CD14-positive monocyte (primary cell): ENCODE data around the gene PCDH1. TPM values are rescaled to one million over a fixed set of nuclear protein-coding genes. Genes with fewer than 3 reads are reported as not detected.
A peak's percentile ranks its signal among the peaks of the same experiment; 100 is the strongest.

Experiments used
- DNase-seq, 3 donors: peaks; one replicate each; pipeline ENCODE4 v3.0.0-alpha.2; 2011 to 2022
- H2AFZ ChIP-seq: 2 replicates; pipeline ENCODE4 v1.6.0; 2012; ENCODE audit warnings: mild to moderate bottlenecking, low read depth, low read length, inconsistent platforms; ENCODE audit not compliant: insufficient read depth, poor library complexity, severe bottlenecking
- H3K27ac ChIP-seq, 2 donors: 1 replicate in 1 of 2; 2 replicates in 1 of 2; pipeline ENCODE4 v1.5.1; 2012 to 2013; ENCODE audit warnings: low read length in 2 of 2, control low read depth in 1 of 2, inconsistent platforms in 1 of 2, low read depth in 1 of 2, mild to moderate bottlenecking in 1 of 2
- H3K27me3 ChIP-seq, 2 donors: one replicate each; pipeline versions ENCODE4 v1.6.0 to v1.6.1; 2011 to 2013; ENCODE audit warnings: low read length in 2 of 2; ENCODE audit not compliant: control insufficient read depth in 2 of 2, insufficient read depth in 2 of 2
- H3K36me3 ChIP-seq, 2 donors: replicated peaks in 1 of 2; 1 replicate in 1 of 2; 2 replicates in 1 of 2; pipeline versions ENCODE4 v1.5.1 to v1.6.1; 2012 to 2013; ENCODE audit warnings: low read length in 2 of 2, control low read depth in 1 of 2, inconsistent platforms in 1 of 2, mild to moderate bottlenecking in 1 of 2; ENCODE audit not compliant: insufficient read depth in 2 of 2, control insufficient read depth in 1 of 2
- H3K4me1 ChIP-seq, 2 donors: 1 replicate in 1 of 2; 2 replicates in 1 of 2; pipeline versions ENCODE4 v1.5.1 to v1.6.1; 2012 to 2013; ENCODE audit warnings: low read length in 2 of 2, control low read depth in 1 of 2, inconsistent platforms in 1 of 2, mild to moderate bottlenecking in 1 of 2, moderate library complexity in 1 of 2; ENCODE audit not compliant: insufficient read depth in 2 of 2, control insufficient read depth in 1 of 2
- H3K4me2 ChIP-seq: replicated peaks from 2 replicates; pipeline ENCODE3; 2012; ENCODE audit warnings: low read length, moderate library complexity, mild to moderate bottlenecking; ENCODE audit not compliant: poor library complexity, severe bottlenecking; ENCODE audit errors: extremely low read depth
- H3K4me3 ChIP-seq, 3 experiments: fragments of 200-600 bp in 1 of 3; sonication (generic) in 1 of 3; replicated peaks in 1 of 3; 1 replicate in 2 of 3; 2 replicates in 1 of 3; pipeline ENCODE4 v1.5.1; 2011 to 2013; ENCODE audit warnings: low read length in 3 of 3, mild to moderate bottlenecking in 3 of 3, control low read depth in 2 of 3, low read depth in 2 of 3, inconsistent platforms in 1 of 3, moderate library complexity in 1 of 3
- H3K79me2 ChIP-seq: 2 replicates; pipeline ENCODE4 v1.6.0; 2012; ENCODE audit warnings: mild to moderate bottlenecking, control low read depth, inconsistent platforms, low read length, moderate library complexity; ENCODE audit not compliant: insufficient read depth
- H3K9ac ChIP-seq: 2 replicates; pipeline ENCODE4 v1.6.0; 2017; ENCODE audit warnings: low read length, mild to moderate bottlenecking; ENCODE audit not compliant: insufficient read depth, poor library complexity, severe bottlenecking
- H3K9me3 ChIP-seq, 2 donors: replicated peaks in 1 of 2; 1 replicate in 1 of 2; 2 replicates in 1 of 2; pipeline versions ENCODE4 v1.5.1 to v1.6.1; 2012 to 2013; ENCODE audit warnings: low read length in 2 of 2, control low read depth in 1 of 2; ENCODE audit not compliant: control insufficient read depth in 1 of 2, insufficient read depth in 1 of 2
- H4K20me1 ChIP-seq: 2 replicates; pipeline ENCODE4 v1.6.0; 2012; ENCODE audit warnings: mild to moderate bottlenecking, low read length, control low read depth, moderate library complexity; ENCODE audit not compliant: insufficient read depth
- H3K27ac Mint-ChIP-seq, 7 donors: one replicate each; pipeline ENCODE4 v1.8.0; 2020; ENCODE audit warnings: mild to moderate bottlenecking in 7 of 7, mixed read lengths in 7 of 7, moderate library complexity in 6 of 7, inconsistent platforms in 2 of 7
- H3K27me3 Mint-ChIP-seq, 3 donors: one replicate each; pipeline ENCODE4 v1.8.0; 2021 to 2022; ENCODE audit warnings: low read depth in 3 of 3, mild to moderate bottlenecking in 3 of 3, mixed read lengths in 3 of 3, moderate library complexity in 3 of 3, inconsistent platforms in 1 of 3
- H3K36me3 Mint-ChIP-seq, 2 donors: one replicate each; pipeline ENCODE4 v1.8.0; 2020; ENCODE audit warnings: mixed read lengths in 2 of 2, inconsistent platforms in 1 of 2, mild to moderate bottlenecking in 1 of 2
- H3K4me1 Mint-ChIP-seq: one replicate; pipeline ENCODE4 v1.8.0; 2020; ENCODE audit warnings: mild to moderate bottlenecking, mixed read lengths
- H3K4me3 Mint-ChIP-seq, 2 donors: one replicate each; pipeline ENCODE4 v1.8.0; 2020; ENCODE audit warnings: mild to moderate bottlenecking in 2 of 2, mixed read lengths in 2 of 2, moderate library complexity in 1 of 2
- H3K9me3 Mint-ChIP-seq, 7 donors: one replicate each; pipeline ENCODE4 v1.8.0; 2020 to 2022; ENCODE audit warnings: mixed read lengths in 7 of 7, mild to moderate bottlenecking in 6 of 7, moderate library complexity in 6 of 7, inconsistent platforms in 2 of 7
- WGBS: methylation state at CpG from one replicate; pipeline ENCODE4 v1.1.5; 2013; ENCODE audit warnings: missing lambda C conversion rate; ENCODE audit not compliant: insufficient coverage; 5-methylcytosine and 5-hydroxymethylcytosine counted together
- intact Hi-C, 2 donors: fragments of 100-400 bp; cut with micrococcal nuclease; formaldehyde crosslinking; loops; one replicate each; pipeline versions ENCODE4 v1.15.0 to v1.15.1; 2023
- polyA minus RNA-seq: library from RNA; depleted of rRNA, polyadenylated mRNA; stranded (reverse); fragments of >200 nt; gene quantifications from 2 replicates; pipeline ENCODE4 v1.2.3, GENCODE V29; 2012
- polyA plus RNA-seq, 3 donors: library from polyadenylated mRNA; depleted of rRNA in 1 of 3; unstranded in 2 of 3; stranded (reverse) in 1 of 3; fragments of 300-500 nt in 2 of 3; fragments of >200 nt in 1 of 3; fragmentation: Illumina TruSeq in 2 of 3; gene quantifications; 1 replicate in 2 of 3; 2 replicates in 1 of 3; pipeline ENCODE4 v1.2.3, GENCODE V29; 2012 to 2021
- total RNA-seq, 12 experiments: library from RNA in 1 of 12; stranded (reverse) in 1 of 12; fragments of 120-200 nt in 1 of 12; gene quantifications; one replicate each; pipeline ENCODE4 v1.2.4 and lab custom pipeline; 2013 to 2026; ENCODE audit warnings: mixed read lengths in 6 of 12, inconsistent platforms in 1 of 12
- TF ChIP-seq, protein P1 (sequence below): fragments of 200-600 bp; IDR thresholded peaks from one replicate; pipeline ENCODE4 v1.8.0; 2022; ENCODE audit warnings: antibody characterized with exemption, mild to moderate bottlenecking

Gene PCDH1
- total RNA-seq (2013) = 0.08 TPM
- polyA plus RNA-seq (not detected), polyA minus RNA-seq (not detected in 2 replicates), total RNA-seq (lab: John Stamatoyannopoulos, UW) (0 to 3.0 (median 0.16) reads per million in 11 experiments)

DNA sequence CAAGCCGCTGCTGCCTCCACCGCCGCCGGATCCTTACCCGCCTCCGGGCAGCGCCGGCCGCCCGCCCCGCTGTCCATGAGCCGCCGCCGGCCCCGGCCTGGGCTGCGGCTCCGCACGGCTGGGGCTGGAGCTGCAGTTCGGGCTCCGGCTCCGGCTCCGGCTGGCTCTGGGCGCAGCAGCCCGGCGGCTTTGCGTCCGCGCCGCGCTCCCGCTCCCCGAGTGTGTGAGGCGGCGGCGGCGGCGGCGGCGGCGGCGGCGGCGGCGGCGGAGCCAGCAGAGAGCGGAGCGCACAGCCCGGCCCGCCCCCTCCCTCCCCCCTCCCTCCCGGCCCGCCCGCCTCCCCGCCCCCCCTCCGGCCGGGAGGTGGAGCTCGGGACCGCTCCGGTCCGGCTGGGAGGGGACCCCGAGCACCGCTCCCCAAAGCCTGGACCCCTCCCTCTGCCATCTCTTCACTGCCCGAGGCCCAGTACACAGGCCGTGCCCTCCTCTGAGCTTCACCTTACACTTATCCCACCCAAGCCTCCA is at the start of gene PCDH1:
PCDH1 (minus strand) TSS at position 225 of the 525 bp plus-strand sequence; CDS start at position 77, 148 bp downstream.
- Histone ChIP-seq H3K9me3 (peaks cover 2 to 50% of the 10 kb centered on the region in 2 donors), H2AFZ (peak within 1 kb of the TSS; percentile 35), H3K27me3 (peaks cover 71 to 90% of the 10 kb centered on the region in 2 donors), H3K4me1 (peaks cover 12 to 18% of the 10 kb centered on the region in 2 donors), H3K4me2 (peak within 1 kb of the TSS; percentile 62), H4K20me1 (peaks cover 4% of the 10 kb centered on the region), H3K79me2 (no peaks in the 10 kb centered on the region), H3K9ac (no peak within 1 kb of the TSS), H3K27ac (no peak within 1 kb of the TSS), H3K36me3 (no peaks in the 10 kb centered on the region), H3K4me3 (peak within 1 kb of the TSS in 1 of 3 experiments; percentile 58)
- intact Hi-C loops = loop anchor here in 1 of 2 donors (5.0 kb wide), 1 partner anchor 176 kb away; no protein-coding TSS in a partner anchor
- DNase-seq = no peak
- Mint-ChIP-seq H3K4me3 (peak within 1 kb of the TSS; percentile 74 to 98), H3K27ac (peak within 1 kb of the TSS in 1 of 7 donors; percentile 73), H3K4me1 (peaks cover 25% of the 10 kb centered on the region), H3K36me3 (peaks cover 0 to 10% of the 10 kb centered on the region in 2 donors), H3K27me3 (peaks cover 88 to 97% (median 92%) of the 10 kb centered on the region in 3 donors), H3K9me3 (peaks cover 0 to 24% (median 9%) of the 10 kb centered on the region in 7 donors)
- WGBS = under 1% methylated on average over 29 of the region's 63 CpGs
- TF ChIP-seq, protein P1, sequence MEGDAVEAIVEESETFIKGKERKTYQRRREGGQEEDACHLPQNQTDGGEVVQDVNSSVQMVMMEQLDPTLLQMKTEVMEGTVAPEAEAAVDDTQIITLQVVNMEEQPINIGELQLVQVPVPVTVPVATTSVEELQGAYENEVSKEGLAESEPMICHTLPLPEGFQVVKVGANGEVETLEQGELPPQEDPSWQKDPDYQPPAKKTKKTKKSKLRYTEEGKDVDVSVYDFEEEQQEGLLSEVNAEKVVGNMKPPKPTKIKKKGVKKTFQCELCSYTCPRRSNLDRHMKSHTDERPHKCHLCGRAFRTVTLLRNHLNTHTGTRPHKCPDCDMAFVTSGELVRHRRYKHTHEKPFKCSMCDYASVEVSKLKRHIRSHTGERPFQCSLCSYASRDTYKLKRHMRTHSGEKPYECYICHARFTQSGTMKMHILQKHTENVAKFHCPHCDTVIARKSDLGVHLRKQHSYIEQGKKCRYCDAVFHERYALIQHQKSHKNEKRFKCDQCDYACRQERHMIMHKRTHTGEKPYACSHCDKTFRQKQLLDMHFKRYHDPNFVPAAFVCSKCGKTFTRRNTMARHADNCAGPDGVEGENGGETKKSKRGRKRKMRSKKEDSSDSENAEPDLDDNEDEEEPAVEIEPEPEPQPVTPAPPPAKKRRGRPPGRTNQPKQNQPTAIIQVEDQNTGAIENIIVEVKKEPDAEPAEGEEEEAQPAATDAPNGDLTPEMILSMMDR = no peak

DNA sequence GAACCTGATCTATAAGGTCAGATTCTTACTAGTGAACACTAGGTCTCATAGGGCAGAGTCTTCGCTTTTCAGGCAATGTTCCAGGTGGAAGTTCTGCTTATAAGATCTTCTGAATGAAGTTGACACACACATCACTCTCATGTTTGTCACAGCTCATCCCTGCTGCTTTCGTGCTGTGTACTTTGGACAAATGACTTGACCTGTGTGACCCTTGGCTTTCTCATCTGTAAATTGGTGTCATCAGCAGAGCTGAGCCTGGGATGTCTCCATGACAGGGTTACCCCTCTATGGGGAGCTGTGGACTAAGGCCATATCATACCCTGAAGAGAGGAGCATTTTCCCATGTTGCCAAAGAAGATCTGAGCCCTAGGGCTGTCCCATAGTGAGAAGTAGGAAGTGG is 48.2 kb upstream of the PCDH1 start:
- DNase-seq = no peak

More for the DNA sequence above, 48.2 kb upstream of the PCDH1 start:
- no peaks in the 10 kb centered on the region for H3K27me3 ChIP-seq
- Mint-ChIP-seq H3K36me3 (peaks cover 57 to 64% of the 10 kb centered on the region in 2 donors), H3K27me3 (no peaks in the 10 kb centered on the region), H3K4me3 (no peak overlapping the region), H3K27ac (peak overlapping the region in 1 of 7 donors; percentile 12), H3K9me3 (no peaks in the 10 kb centered on the region), H3K4me1 (peaks cover 19% of the 10 kb centered on the region)
- intact Hi-C loops = no loop called here
- peaks cover 13 to 15% of the 10 kb centered on the region in 2 donors for H3K4me1 ChIP-seq
- no peak overlapping the region for H3K4me3 ChIP-seq
- no peaks in the 10 kb centered on the region for H3K9me3 ChIP-seq
- no peak overlapping the region for H3K4me2 ChIP-seq
- WGBS = 100% methylated on average over 2 of the region's 2 CpGs
- peaks cover 15% of the 10 kb centered on the region for H3K79me2 ChIP-seq
- peaks cover 60 to 64% of the 10 kb centered on the region in 2 donors for H3K36me3 ChIP-seq
- peak overlapping the region in 1 of 2 donors; percentile 53 for H3K27ac ChIP-seq
- H3K9ac ChIP-seq = no peak overlapping the region
- peaks cover 30% of the 10 kb centered on the region for H4K20me1 ChIP-seq
- no peak overlapping the region for H2AFZ ChIP-seq
- TF ChIP-seq, protein P1 = no peak
